ENCODE data around the gene CYP4Z1. TPM values are rescaled to one million over a fixed set of nuclear protein-coding genes. Genes with fewer than 3 reads are reported as not detected.

The CYP4Z1 gene
- not detected in 2 replicates for total RNA-seq
- total RNA-seq (2013), result not detected
- not detected in 2 replicates for polyA plus RNA-seq
- not detected in 2 replicates for polyA minus RNA-seq

DNA sequence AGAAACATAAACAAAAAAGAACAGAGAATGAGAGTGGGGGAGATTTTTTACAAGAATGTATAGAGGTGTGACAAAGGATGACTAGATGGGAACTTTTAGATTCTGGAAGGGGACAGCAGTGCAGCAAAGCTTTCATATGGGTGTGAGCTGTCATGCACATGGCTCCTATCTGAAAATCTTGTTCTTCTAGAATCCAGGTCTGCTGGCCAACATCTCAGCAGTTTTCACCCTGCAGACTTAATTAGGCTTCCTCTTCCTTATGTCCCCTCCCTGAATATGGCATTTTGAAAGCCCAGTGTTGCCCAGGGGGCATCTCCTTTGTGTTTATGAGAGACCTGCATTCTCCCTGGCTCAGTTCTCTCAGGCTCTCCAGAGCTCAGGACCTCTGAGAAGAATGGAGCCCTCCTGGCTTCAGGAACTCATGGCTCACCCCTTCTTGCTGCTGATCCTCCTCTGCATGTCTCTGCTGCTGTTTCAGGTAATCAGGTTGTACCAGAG, at the start of gene CYP4Z1:
TSS of gene CYP4Z1 (plus strand) at position 135 of the 498 bp plus-strand sequence. CDS start at position 395, 260 bp downstream.
- no peaks in the 10 kb centered on the region for H3K36me3 ChIP-seq (replicated peaks in 1 of 2; ENCODE audit: control extremely low read depth in 1 of 2, control insufficient read depth in 1 of 2, extremely low read depth in 1 of 2, insufficient read depth in 2 of 2, low read length in 1 of 2)
- H3K4me1 Mint-ChIP-seq, result no peaks in the 10 kb centered on the region
- no peak for DNase-seq
- no peak within 1 kb of the TSS for H3K27ac ChIP-seq (ENCODE audit: low read length in 2 of 2)
- ChIA-PET POLR2A (no interaction called here), CTCF (no interaction called here)
- H3K27ac Mint-ChIP-seq, result no peak within 1 kb of the TSS
- no peaks in the 10 kb centered on the region for H3K9me3 ChIP-seq (ENCODE audit: control extremely low read depth in 1 of 3, control insufficient read depth in 2 of 3, insufficient read depth in 1 of 3, low read length in 2 of 3)
- no peak within 1 kb of the TSS for H3K9ac ChIP-seq (ENCODE audit: low read length)
- H3K4me3 ChIP-seq (ENCODE audit: control extremely low read depth in 1 of 5, extremely low read depth in 1 of 5, insufficient read depth in 1 of 5, low read depth in 2 of 5, low read length in 4 of 5), result no peak within 1 kb of the TSS
- H4K20me1 ChIP-seq (ENCODE audit: control insufficient read depth, insufficient read depth, low read length, poor library complexity, severe bottlenecking), result no peaks in the 10 kb centered on the region
- no peak within 1 kb of the TSS for H2AFZ ChIP-seq (ENCODE audit: insufficient read depth, low read depth, low read length, poor library complexity, severe bottlenecking)
- no peaks in the 10 kb centered on the region for H3K4me1 ChIP-seq (ENCODE audit: control insufficient read depth in 2 of 2, insufficient read depth in 2 of 2, low read length in 2 of 2)
- no peak within 1 kb of the TSS for H3K4me3 Mint-ChIP-seq
- no peaks in the 10 kb centered on the region for H3K9me3 Mint-ChIP-seq (ENCODE audit: insufficient read depth)
- no peaks in the 10 kb centered on the region for H3K27me3 ChIP-seq (replicated peaks in 1 of 4; ENCODE audit: control extremely low read depth in 1 of 4, control insufficient read depth in 3 of 4, insufficient read depth in 4 of 4, low read length in 3 of 4)
- TF ChIP-seq EZH2 (IDR thresholded peaks at IDR 0.05; ENCODE audit: borderline replicate concordance, insufficient read depth, low read depth, low read length, poor library complexity, severe bottlenecking), result no peak
- TF ChIP-seq, protein P1, sequence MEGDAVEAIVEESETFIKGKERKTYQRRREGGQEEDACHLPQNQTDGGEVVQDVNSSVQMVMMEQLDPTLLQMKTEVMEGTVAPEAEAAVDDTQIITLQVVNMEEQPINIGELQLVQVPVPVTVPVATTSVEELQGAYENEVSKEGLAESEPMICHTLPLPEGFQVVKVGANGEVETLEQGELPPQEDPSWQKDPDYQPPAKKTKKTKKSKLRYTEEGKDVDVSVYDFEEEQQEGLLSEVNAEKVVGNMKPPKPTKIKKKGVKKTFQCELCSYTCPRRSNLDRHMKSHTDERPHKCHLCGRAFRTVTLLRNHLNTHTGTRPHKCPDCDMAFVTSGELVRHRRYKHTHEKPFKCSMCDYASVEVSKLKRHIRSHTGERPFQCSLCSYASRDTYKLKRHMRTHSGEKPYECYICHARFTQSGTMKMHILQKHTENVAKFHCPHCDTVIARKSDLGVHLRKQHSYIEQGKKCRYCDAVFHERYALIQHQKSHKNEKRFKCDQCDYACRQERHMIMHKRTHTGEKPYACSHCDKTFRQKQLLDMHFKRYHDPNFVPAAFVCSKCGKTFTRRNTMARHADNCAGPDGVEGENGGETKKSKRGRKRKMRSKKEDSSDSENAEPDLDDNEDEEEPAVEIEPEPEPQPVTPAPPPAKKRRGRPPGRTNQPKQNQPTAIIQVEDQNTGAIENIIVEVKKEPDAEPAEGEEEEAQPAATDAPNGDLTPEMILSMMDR (IDR thresholded peaks at IDR 0.05), result no peak
- H3K79me2 ChIP-seq (ENCODE audit: control insufficient read depth, insufficient read depth, low read length), result no peaks in the 10 kb centered on the region
- no peak for ATAC-seq (ENCODE audit: low read depth)
- H3K4me2 ChIP-seq (replicated peaks; ENCODE audit: low read depth, low read length, poor library complexity, severe bottlenecking), result no peak within 1 kb of the TSS
- H3K27me3 Mint-ChIP-seq, result peaks cover 6% of the 10 kb centered on the region
- intact Hi-C loops (cut with micrococcal nuclease), result no loop called here

DNA sequence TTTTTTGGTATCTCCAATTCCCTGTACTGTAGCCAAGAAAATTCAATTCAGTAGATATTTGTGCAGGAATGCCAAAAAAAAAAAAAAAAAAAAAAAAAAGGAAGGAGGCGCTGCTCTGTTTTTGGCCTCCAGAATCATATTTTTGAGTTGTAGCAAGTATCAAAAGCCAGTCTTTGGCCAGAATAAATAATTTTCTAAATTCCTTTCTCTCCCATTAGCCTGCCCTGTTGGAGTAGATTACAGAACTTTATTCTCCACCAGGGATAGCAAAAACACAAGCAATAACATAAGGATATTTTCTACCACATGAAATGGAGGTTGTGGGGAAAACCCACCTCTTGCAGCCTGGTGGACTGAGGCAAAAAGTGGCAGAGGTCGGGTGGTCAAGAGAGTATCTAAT, 46.0 kb upstream of the CYP4Z1 start:
- H3K27ac ChIP-seq (ENCODE audit: low read length in 2 of 2), result no peak overlapping the region
- peaks cover 0 to 13% (median 3%) of the 10 kb centered on the region in 4 experiments for H3K27me3 ChIP-seq (replicated peaks in 1 of 4; ENCODE audit: control extremely low read depth in 1 of 4, control insufficient read depth in 3 of 4, insufficient read depth in 4 of 4, low read length in 3 of 4)
- no peaks in the 10 kb centered on the region for H3K36me3 ChIP-seq (replicated peaks in 1 of 2; ENCODE audit: control extremely low read depth in 1 of 2, control insufficient read depth in 1 of 2, extremely low read depth in 1 of 2, insufficient read depth in 2 of 2, low read length in 1 of 2)
- H3K9ac ChIP-seq (ENCODE audit: low read length), result no peak overlapping the region
- intact Hi-C loops (cut with micrococcal nuclease), result no loop called here
- no peak overlapping the region for H3K4me2 ChIP-seq (replicated peaks; ENCODE audit: low read depth, low read length, poor library complexity, severe bottlenecking)
- H3K9me3 ChIP-seq (ENCODE audit: control extremely low read depth in 1 of 3, control insufficient read depth in 2 of 3, insufficient read depth in 1 of 3, low read length in 2 of 3), result no peaks in the 10 kb centered on the region
- ChIA-PET CTCF (no interaction called here), POLR2A (no interaction called here)
- Mint-ChIP-seq H3K27ac (no peak overlapping the region), H3K9me3 (ENCODE audit: insufficient read depth) (peaks cover 3% of the 10 kb centered on the region), H3K4me1 (no peaks in the 10 kb centered on the region), H3K27me3 (peaks cover 29% of the 10 kb centered on the region), H3K4me3 (no peak overlapping the region)
- H3K4me1 ChIP-seq (ENCODE audit: control insufficient read depth in 2 of 2, insufficient read depth in 2 of 2, low read length in 2 of 2), result no peaks in the 10 kb centered on the region
- no CpG with 5 or more reads among the region's 2 CpGs for WGBS (ENCODE audit: insufficient coverage)
- no peak for ATAC-seq (ENCODE audit: low read depth)
- DNase-seq, result no peak
- no peaks in the 10 kb centered on the region for H4K20me1 ChIP-seq (ENCODE audit: control insufficient read depth, insufficient read depth, low read length, poor library complexity, severe bottlenecking)
- no peaks in the 10 kb centered on the region for H3K79me2 ChIP-seq (ENCODE audit: control insufficient read depth, insufficient read depth, low read length)
- H2AFZ ChIP-seq (ENCODE audit: insufficient read depth, low read depth, low read length, poor library complexity, severe bottlenecking), result no peak overlapping the region
- TF ChIP-seq, protein P1 (IDR thresholded peaks at IDR 0.05), result no peak
- TF ChIP-seq EZH2 (IDR thresholded peaks at IDR 0.05; ENCODE audit: borderline replicate concordance, insufficient read depth, low read depth, low read length, poor library complexity, severe bottlenecking), result no peak
- no peak overlapping the region for H3K4me3 ChIP-seq (ENCODE audit: control extremely low read depth in 1 of 5, extremely low read depth in 1 of 5, insufficient read depth in 1 of 5, low read depth in 2 of 5, low read length in 4 of 5)

Data from B cell (primary cell).